CD4-positive, CD25-positive, alpha-beta regulatory T cell (primary cell): ENCODE results near the gene ABHD17A. TPM values are rescaled to one million over a fixed set of nuclear protein-coding genes. Genes with fewer than 3 reads are reported as not detected.

Experiments
- ATAC-seq, 2 donors: fragments of 150-1000 bp; cut with Tn5 transposase; one replicate each; pipeline ENCODE4 v1.10.0; 2021; ENCODE audit warnings: low read depth in 2 of 2, moderate number of reproducible peaks in 2 of 2, moderate library complexity in 1 of 2
- DNase-seq, 3 donors: peaks; one replicate each; pipeline versions ENCODE4 v3.0.0 to v3.0.0-alpha.2; 2012 to 2022; ENCODE audit warnings: mixed read lengths in 1 of 3
- H3K27ac ChIP-seq: one replicate; pipeline ENCODE4 v1.7.0; 2013; ENCODE audit warnings: mild to moderate bottlenecking, low read length; ENCODE audit not compliant: insufficient read depth, poor library complexity, severe bottlenecking
- H3K27me3 ChIP-seq: one replicate; pipeline ENCODE4 v1.7.0; 2013; ENCODE audit warnings: low read length; ENCODE audit not compliant: control insufficient read depth, insufficient read depth
- H3K36me3 ChIP-seq: one replicate; pipeline ENCODE4 v1.7.0; 2013; ENCODE audit warnings: mild to moderate bottlenecking, low read length, moderate library complexity; ENCODE audit not compliant: control insufficient read depth, insufficient read depth
- H3K4me1 ChIP-seq: 2 replicates; pipeline ENCODE4 v1.7.0; 2013; ENCODE audit warnings: mild to moderate bottlenecking, low read length; ENCODE audit not compliant: insufficient read depth, control insufficient read depth, poor library complexity, severe bottlenecking
- H3K4me3 ChIP-seq: one replicate; pipeline ENCODE4 v1.7.0; 2013; ENCODE audit warnings: low read depth, mild to moderate bottlenecking, low read length, moderate library complexity
- H3K9me3 ChIP-seq, 2 experiments: 1 replicate in 1 of 2; 2 replicates in 1 of 2; pipeline ENCODE4 v1.7.0; 2013; ENCODE audit warnings: low read length in 2 of 2, mild to moderate bottlenecking in 1 of 2, moderate library complexity in 1 of 2; ENCODE audit not compliant: control insufficient read depth in 2 of 2
- H3K27ac Mint-ChIP-seq, 3 donors: one replicate each; pipeline ENCODE4 v1.8.0; 2020 to 2022; ENCODE audit warnings: mild to moderate bottlenecking in 3 of 3, mixed read lengths in 3 of 3, moderate library complexity in 2 of 3
- H3K27me3 Mint-ChIP-seq: one replicate; pipeline ENCODE4 v1.8.0; 2022; ENCODE audit warnings: mild to moderate bottlenecking, mixed read lengths
- H3K36me3 Mint-ChIP-seq: one replicate; pipeline ENCODE4 v1.8.0; 2020; ENCODE audit warnings: mixed read lengths
- H3K4me1 Mint-ChIP-seq, 4 donors: one replicate each; pipeline ENCODE4 v1.8.0; 2020 to 2022; ENCODE audit warnings: mixed read lengths in 4 of 4, mild to moderate bottlenecking in 1 of 4
- H3K4me3 Mint-ChIP-seq, 4 donors: one replicate each; pipeline ENCODE4 v1.8.0; 2020 to 2022; ENCODE audit warnings: mild to moderate bottlenecking in 4 of 4, mixed read lengths in 4 of 4, moderate library complexity in 3 of 4
- H3K9me3 Mint-ChIP-seq, 7 donors: one replicate each; pipeline ENCODE4 v1.8.0; 2020 to 2022; ENCODE audit warnings: mixed read lengths in 7 of 7, mild to moderate bottlenecking in 3 of 7, moderate library complexity in 2 of 7
- polyA plus RNA-seq, 4 donors: library from polyadenylated mRNA; unstranded; fragments of 300-500 nt; fragmentation: Illumina TruSeq; gene quantifications; one replicate each; pipeline ENCODE4 v1.2.3, GENCODE V29; 2021
- total RNA-seq: library from RNA; stranded (reverse); gene quantifications from one replicate; pipeline ENCODE4 v1.2.3, GENCODE V29; 2022

Gene ABHD17A
- total and polyA plus RNA-seq, 5 donors from 2014 or later: 139 to 202 (median 152) TPM

- Mint-ChIP-seq H3K27ac (peak overlapping the region; percentile 18 to 99 (median 97)), H3K9me3 (peaks cover 0 to 5% (median 0%) of the 10 kb centered on the region in 7 donors), H3K4me1 (peaks cover 5 to 49% (median 22%) of the 10 kb centered on the region in 4 donors), H3K27me3 (peaks cover 5% of the 10 kb centered on the region), H3K4me3 (peak overlapping the region; percentile 90 to 98 (median 96)), H3K36me3 (peaks cover 4% of the 10 kb centered on the region)
- H3K4me1 ChIP-seq: peaks cover 38% of the 10 kb centered on the region
- peak overlapping the region; percentile 93 for H3K27ac ChIP-seq
- no peaks in the 10 kb centered on the region for H3K36me3 ChIP-seq
- no peaks in the 10 kb centered on the region for H3K27me3 ChIP-seq
- peak overlapping the region; percentile 91 for H3K4me3 ChIP-seq
- H3K9me3 ChIP-seq: no peaks in the 10 kb centered on the region
- ATAC-seq: no peak
- no peak for DNase-seq
These were observed 11.5 kb downstream of the ABHD17A start for GRCh38 chr19:1873524-1874473.

- peaks cover 0 to 5% (median 0%) of the 10 kb centered on the region in 7 donors for H3K9me3 Mint-ChIP-seq
- H3K27ac Mint-ChIP-seq: peak overlapping the region in 2 of 3 donors; percentile 26 to 99
- peaks cover 5 to 51% (median 22%) of the 10 kb centered on the region in 4 donors for H3K4me1 Mint-ChIP-seq
- no peak overlapping the region for H3K27ac ChIP-seq
- H3K27me3 ChIP-seq: no peaks in the 10 kb centered on the region
- no peaks in the 10 kb centered on the region for H3K9me3 ChIP-seq
- H3K36me3 ChIP-seq: no peaks in the 10 kb centered on the region
- H3K36me3 Mint-ChIP-seq: peaks cover 4% of the 10 kb centered on the region
- ATAC-seq (no peak), DNase-seq (no peak)
- peaks cover 5% of the 10 kb centered on the region for H3K27me3 Mint-ChIP-seq
- H3K4me3 Mint-ChIP-seq: peak overlapping the region in 2 of 4 donors; percentile 11 to 48
- H3K4me1 ChIP-seq: peaks cover 38% of the 10 kb centered on the region
- H3K4me3 ChIP-seq: no peak overlapping the region
These were observed 12.3 kb downstream of the ABHD17A start for GRCh38 chr19:1872807-1873523.

- peaks cover 36% of the 10 kb centered on the region for H3K4me1 ChIP-seq
- Mint-ChIP-seq H3K36me3 (peaks cover 4% of the 10 kb centered on the region), H3K4me3 (no peak overlapping the region), H3K4me1 (peaks cover 5 to 56% (median 22%) of the 10 kb centered on the region in 4 donors), H3K27me3 (peaks cover 5% of the 10 kb centered on the region), H3K27ac (no peak overlapping the region), H3K9me3 (peaks cover 0 to 5% (median 0%) of the 10 kb centered on the region in 7 donors)
- no peaks in the 10 kb centered on the region for H3K27me3 ChIP-seq
- DNase-seq (no peak), ATAC-seq (no peak)
- no peaks in the 10 kb centered on the region for H3K36me3 ChIP-seq
- no peak overlapping the region for H3K4me3 ChIP-seq
- H3K9me3 ChIP-seq: no peaks in the 10 kb centered on the region
- H3K27ac ChIP-seq: no peak overlapping the region
These were observed 13.7 kb downstream of the ABHD17A start for GRCh38 chr19:1871630-1872029.

GRCh38 chr19:1871140-1871597, 14.1 kb downstream of the ABHD17A start:
- Mint-ChIP-seq H3K4me1 (peaks cover 5 to 52% (median 20%) of the 10 kb centered on the region in 4 donors), H3K27ac (no peak overlapping the region), H3K27me3 (peaks cover 5% of the 10 kb centered on the region), H3K4me3 (peak overlapping the region in 1 of 4 donors; percentile 47), H3K9me3 (peaks cover 0 to 5% (median 0%) of the 10 kb centered on the region in 7 donors), H3K36me3 (peaks cover 4% of the 10 kb centered on the region)
- Histone ChIP-seq H3K27me3 (no peaks in the 10 kb centered on the region), H3K4me3 (no peak overlapping the region), H3K27ac (no peak overlapping the region), H3K36me3 (no peaks in the 10 kb centered on the region), H3K4me1 (peaks cover 32% of the 10 kb centered on the region), H3K9me3 (no peaks in the 10 kb centered on the region)
- DNase-seq (no peak), ATAC-seq (no peak)

- Histone ChIP-seq H3K4me1 (peaks cover 30% of the 10 kb centered on the region), H3K9me3 (no peaks in the 10 kb centered on the region), H3K4me3 (no peak overlapping the region), H3K27ac (no peak overlapping the region), H3K36me3 (no peaks in the 10 kb centered on the region), H3K27me3 (no peaks in the 10 kb centered on the region)
- H3K36me3 Mint-ChIP-seq: peaks cover 2% of the 10 kb centered on the region
- peak overlapping the region in 1 of 4 donors; percentile 76 for H3K4me3 Mint-ChIP-seq
- H3K27ac Mint-ChIP-seq: no peak overlapping the region
- DNase-seq (no peak), ATAC-seq (no peak)
- H3K4me1 Mint-ChIP-seq: peaks cover 0 to 40% (median 8%) of the 10 kb centered on the region in 4 donors
- no peaks in the 10 kb centered on the region for H3K27me3 Mint-ChIP-seq
- H3K9me3 Mint-ChIP-seq: no peaks in the 10 kb centered on the region
These were observed 16.3 kb downstream of the ABHD17A start for GRCh38 chr19:1868971-1869370.

- Mint-ChIP-seq H3K27me3 (no peaks in the 10 kb centered on the region), H3K9me3 (no peaks in the 10 kb centered on the region), H3K27ac (peak overlapping the region in 1 of 3 donors; percentile 55), H3K36me3 (no peaks in the 10 kb centered on the region), H3K4me1 (peaks cover 0 to 28% (median 6%) of the 10 kb centered on the region in 4 donors), H3K4me3 (peak overlapping the region in 2 of 4 donors; percentile 41 to 76)
- Histone ChIP-seq H3K9me3 (no peaks in the 10 kb centered on the region), H3K4me3 (no peak overlapping the region), H3K36me3 (no peaks in the 10 kb centered on the region), H3K27me3 (no peaks in the 10 kb centered on the region), H3K27ac (no peak overlapping the region), H3K4me1 (peaks cover 15% of the 10 kb centered on the region)
- DNase-seq (no peak), ATAC-seq (no peak)
These were observed 18.0 kb downstream of the ABHD17A start for GRCh38 chr19:1867349-1867724.

- no peaks in the 10 kb centered on the region for H3K36me3 Mint-ChIP-seq
- H3K27ac ChIP-seq: no peak overlapping the region
- no peaks in the 10 kb centered on the region for H3K27me3 ChIP-seq
- H3K4me1 Mint-ChIP-seq: peaks cover 0 to 26% (median 9%) of the 10 kb centered on the region in 4 donors
- ATAC-seq (no peak), DNase-seq (no peak)
- peaks cover 19% of the 10 kb centered on the region for H3K4me1 ChIP-seq
- H3K36me3 ChIP-seq: no peaks in the 10 kb centered on the region
- H3K9me3 Mint-ChIP-seq: no peaks in the 10 kb centered on the region
- no peaks in the 10 kb centered on the region for H3K9me3 ChIP-seq
- H3K4me3 Mint-ChIP-seq: peak overlapping the region in 2 of 4 donors; percentile 56 to 86
- no peak overlapping the region for H3K4me3 ChIP-seq
- H3K27ac Mint-ChIP-seq: peak overlapping the region in 2 of 3 donors; percentile 7 to 73
- no peaks in the 10 kb centered on the region for H3K27me3 Mint-ChIP-seq
These were observed 18.5 kb downstream of the ABHD17A start for GRCh38 chr19:1866693-1867348.
